H9 (cell line): ENCODE measurements around the gene MT1F. TPM values are rescaled to one million over a fixed set of nuclear protein-coding genes. Genes with fewer than 3 reads are reported as not detected.
A peak's percentile ranks its signal among the peaks of the same experiment; 100 is the strongest.

Experiments
- DNase-seq: peaks from one replicate; pipeline ENCODE4 v3.0.0-alpha.2; 2017
- H2AFZ ChIP-seq: one replicate; pipeline ENCODE4 v1.6.1; 2013; ENCODE audit warnings: mild to moderate bottlenecking, low read length, control low read depth, moderate library complexity
- H2AK5ac ChIP-seq: 2 replicates; pipeline ENCODE4 v1.6.1; 2013; ENCODE audit warnings: low read length, control low read depth, mixed read lengths; ENCODE audit not compliant: insufficient read length
- H2BK120ac ChIP-seq: one replicate; pipeline ENCODE4 v1.6.1; 2013; ENCODE audit warnings: low read depth, mild to moderate bottlenecking, low read length, control low read depth, inconsistent platforms; ENCODE audit not compliant: poor library complexity, severe bottlenecking
- H2BK12ac ChIP-seq: 2 replicates; pipeline ENCODE4 v1.6.1; 2013; ENCODE audit warnings: low read length, control low read depth, mixed read lengths, low read depth; ENCODE audit not compliant: insufficient read length
- H2BK15ac ChIP-seq: 2 replicates; pipeline ENCODE4 v1.6.1; 2013; ENCODE audit warnings: low read depth, low read length, control low read depth
- H2BK20ac ChIP-seq: one replicate; pipeline ENCODE4 v1.6.1; 2013; ENCODE audit warnings: low read depth, mild to moderate bottlenecking, low read length, control low read depth, inconsistent platforms; ENCODE audit not compliant: poor library complexity, severe bottlenecking
- H2BK5ac ChIP-seq: 2 replicates; pipeline ENCODE4 v1.6.1; 2013; ENCODE audit warnings: low read length, control low read depth, mixed read lengths; ENCODE audit not compliant: insufficient read length
- H3K14ac ChIP-seq: 2 replicates; pipeline ENCODE4 v1.6.1; 2013; ENCODE audit warnings: low read length, control low read depth; ENCODE audit not compliant: insufficient read depth
- H3K18ac ChIP-seq: 2 replicates; pipeline ENCODE4 v1.6.1; 2013; ENCODE audit warnings: low read depth, mild to moderate bottlenecking, mixed read lengths, low read length, control low read depth; ENCODE audit not compliant: insufficient read length
- H3K23ac ChIP-seq: 2 replicates; pipeline ENCODE4 v1.6.1; 2013; ENCODE audit warnings: low read length, control low read depth, mixed read lengths, low read depth; ENCODE audit not compliant: insufficient read length
- H3K23me2 ChIP-seq: 2 replicates; pipeline ENCODE4 v1.6.1; 2013; ENCODE audit warnings: low read depth, mild to moderate bottlenecking, mixed read lengths, low read length, control low read depth; ENCODE audit not compliant: insufficient read length, poor library complexity, severe bottlenecking
- H3K27ac ChIP-seq: 2 replicates; pipeline ENCODE4 v1.5.1; 2013; ENCODE audit warnings: low read length, control low read depth, mixed read lengths, low read depth; ENCODE audit not compliant: insufficient read length
- H3K27me3 ChIP-seq: 2 replicates; pipeline ENCODE4 v1.6.1; 2013; ENCODE audit warnings: low read length, control low read depth, inconsistent platforms; ENCODE audit not compliant: insufficient read depth
- H3K4ac ChIP-seq: 2 replicates; pipeline ENCODE4 v1.6.1; 2013; ENCODE audit warnings: low read depth, mild to moderate bottlenecking, control low read depth, inconsistent platforms, low read length, moderate library complexity
- H3K4me1 ChIP-seq: 2 replicates; pipeline ENCODE4 v1.6.1; 2013; ENCODE audit warnings: low read length, control low read depth, inconsistent platforms; ENCODE audit not compliant: insufficient read depth
- H3K4me2 ChIP-seq: 2 replicates; pipeline ENCODE4 v1.6.1; 2013; ENCODE audit warnings: low read length, control low read depth, mixed read lengths; ENCODE audit not compliant: insufficient read length, insufficient read depth
- H3K56ac ChIP-seq: 2 replicates; pipeline ENCODE4 v1.6.1; 2013; ENCODE audit warnings: low read depth, mild to moderate bottlenecking, mixed read lengths, low read length, control low read depth; ENCODE audit not compliant: insufficient read length
- H3K79me1 ChIP-seq: 2 replicates; pipeline ENCODE4 v1.6.1; 2013; ENCODE audit warnings: low read depth, mild to moderate bottlenecking, moderate library complexity, low read length, control low read depth, inconsistent platforms; ENCODE audit not compliant: insufficient read depth, poor library complexity, severe bottlenecking
- H3K79me2 ChIP-seq: 2 replicates; pipeline ENCODE4 v1.6.1; 2013; ENCODE audit warnings: low read length, control low read depth, inconsistent platforms; ENCODE audit not compliant: insufficient read depth
- H3K9ac ChIP-seq: 2 replicates; pipeline ENCODE4 v1.6.1; 2013; ENCODE audit warnings: low read length, control low read depth, mixed read lengths; ENCODE audit not compliant: insufficient read length; ENCODE audit errors: extremely low read depth
- H3K9me3 ChIP-seq: one replicate; pipeline ENCODE4 v1.6.1; 2013; ENCODE audit warnings: low read depth, low read length, inconsistent platforms; ENCODE audit not compliant: control insufficient read depth
- H3T11ph ChIP-seq: one replicate; pipeline ENCODE4 v1.6.1; 2013; ENCODE audit warnings: mild to moderate bottlenecking, low read length, control low read depth, inconsistent platforms
- H4K20me1 ChIP-seq: one replicate; pipeline ENCODE4 v1.6.1; 2013; ENCODE audit not compliant: control insufficient read depth, insufficient read length, insufficient read depth
- H4K5ac ChIP-seq: 2 replicates; pipeline ENCODE4 v1.6.1; 2013; ENCODE audit warnings: low read depth, mild to moderate bottlenecking, mixed read lengths, low read length, control low read depth; ENCODE audit not compliant: insufficient read length
- H4K8ac ChIP-seq: replicated peaks from 2 replicates; pipeline ENCODE4 v1.6.1; 2013; ENCODE audit warnings: low read length, control low read depth, mixed read lengths, low read depth; ENCODE audit not compliant: insufficient read length
- H4K91ac ChIP-seq: 2 replicates; pipeline ENCODE4 v1.6.1; 2013; ENCODE audit warnings: low read depth, mild to moderate bottlenecking, moderate library complexity, mixed read lengths, low read length, control low read depth; ENCODE audit not compliant: insufficient read length
- H3K27ac Mint-ChIP-seq, 3 experiments: 2 replicates in 2 of 3; 3 replicates in 1 of 3; pipeline ENCODE4 v1.8.0; 2020 to 2021; ENCODE audit warnings: mixed read lengths in 3 of 3, mild to moderate bottlenecking in 1 of 3, moderate library complexity in 1 of 3
- H3K27me3 Mint-ChIP-seq: 2 replicates; pipeline ENCODE4 v1.8.0; 2021; ENCODE audit warnings: low read depth, mild to moderate bottlenecking, moderate library complexity, mixed read lengths
- H3K36me3 Mint-ChIP-seq, 3 experiments: 2 replicates in 2 of 3; 3 replicates in 1 of 3; pipeline ENCODE4 v1.8.0; 2020 to 2021; ENCODE audit warnings: low read depth in 3 of 3, mixed read lengths in 3 of 3; ENCODE audit not compliant: insufficient read depth in 1 of 3
- H3K4me1 Mint-ChIP-seq, 2 experiments: 2 replicates each; pipeline ENCODE4 v1.8.0; 2020; ENCODE audit warnings: mixed read lengths in 2 of 2
- H3K4me3 Mint-ChIP-seq, 2 experiments: 2 replicates in 1 of 2; 3 replicates in 1 of 2; pipeline ENCODE4 v1.8.0; 2020 to 2021; ENCODE audit warnings: mild to moderate bottlenecking in 2 of 2, mixed read lengths in 2 of 2, moderate library complexity in 1 of 2
- H3K9me3 Mint-ChIP-seq, 2 experiments: 2 replicates in 1 of 2; 3 replicates in 1 of 2; pipeline ENCODE4 v1.8.0; 2020; ENCODE audit warnings: mild to moderate bottlenecking in 2 of 2, mixed read lengths in 2 of 2, moderate library complexity in 1 of 2
- WGBS: extraction: QIAGEN DNeasy Blood & Tissue Kit; methylation state at CpG from one replicate; pipeline ENCODE4 v1.1.7; 2013; ENCODE audit warnings: missing lambda C conversion rate, low lambda C conversion rate, mixed read lengths; ENCODE audit not compliant: insufficient read length; ENCODE audit errors: extremely low coverage; 5-methylcytosine and 5-hydroxymethylcytosine counted together
- total RNA-seq: library from RNA; stranded (reverse); gene quantifications from 2 replicates; pipeline ENCODE4 v1.2.1, GENCODE V29; 2021
- TF ChIP-seq, protein P1 (sequence below): fragments of 200-600 bp; sonication (generic); conservative IDR thresholded peaks from 3 replicates; pipeline ENCODE4 v1.8.0; 2021; ENCODE audit warnings: antibody characterized with exemption, mild to moderate bottlenecking

Gene MT1F
- total RNA-seq, 1 experiment from 2014 or later, result 26.1 TPM

DNA sequence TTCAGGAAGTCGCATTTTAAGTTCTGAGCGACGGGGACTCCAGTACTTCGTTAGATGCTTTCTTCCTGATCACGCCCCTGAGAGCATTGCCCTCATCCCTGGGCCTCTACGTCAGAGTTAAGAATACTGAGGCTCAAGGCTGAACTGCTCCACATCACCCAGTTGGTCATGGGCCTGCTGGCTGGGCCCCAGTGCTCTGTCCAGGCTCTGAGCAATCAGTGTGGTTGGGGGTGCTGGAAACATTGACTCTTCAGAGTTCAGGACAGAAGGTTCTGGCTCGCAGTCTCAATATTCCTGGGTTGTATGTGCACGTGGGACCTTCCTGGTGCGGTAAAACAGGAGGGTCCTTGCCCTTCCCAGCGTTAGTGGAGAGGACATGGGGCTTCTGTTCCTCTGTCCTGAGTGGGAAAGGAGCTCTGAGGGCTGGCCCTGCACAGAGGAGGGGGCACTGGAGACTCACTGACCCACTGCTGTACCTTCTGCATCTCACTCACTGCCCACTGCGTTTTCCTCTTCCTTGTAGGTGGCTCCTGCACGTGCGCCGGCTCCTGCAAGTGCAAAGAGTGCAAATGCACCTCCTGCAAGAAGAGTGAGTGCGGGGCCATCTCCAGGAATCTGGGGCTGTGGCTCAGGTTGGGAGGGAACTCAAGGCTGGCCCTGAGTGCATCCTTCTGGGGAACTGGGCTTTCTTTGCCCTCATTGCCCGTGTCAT, 31.7 kb upstream of the MT1F start:
- H2BK15ac ChIP-seq, result no peak overlapping the region
- no peaks in the 10 kb centered on the region for H4K20me1 ChIP-seq
- H2BK120ac ChIP-seq, result no peak overlapping the region
- H3K23ac ChIP-seq, result no peak overlapping the region
- H2BK20ac ChIP-seq, result no peak overlapping the region
- H3K27me3 Mint-ChIP-seq, result peaks cover 94% of the 10 kb centered on the region
- no peak overlapping the region for H4K5ac ChIP-seq
- H2BK5ac ChIP-seq, result no peak overlapping the region
- no peak overlapping the region for H3K56ac ChIP-seq
- H3K18ac ChIP-seq, result no peak overlapping the region
- no peak overlapping the region for H2AK5ac ChIP-seq
- H2AFZ ChIP-seq, result peak overlapping the region; percentile 9
- H2BK12ac ChIP-seq, result no peak overlapping the region
- no peak overlapping the region for H4K91ac ChIP-seq
- H3K27me3 ChIP-seq, result peaks cover 62% of the 10 kb centered on the region
- no peak overlapping the region for H3K9ac ChIP-seq
- no peak overlapping the region for H3K27ac ChIP-seq
- TF ChIP-seq, protein P1, sequence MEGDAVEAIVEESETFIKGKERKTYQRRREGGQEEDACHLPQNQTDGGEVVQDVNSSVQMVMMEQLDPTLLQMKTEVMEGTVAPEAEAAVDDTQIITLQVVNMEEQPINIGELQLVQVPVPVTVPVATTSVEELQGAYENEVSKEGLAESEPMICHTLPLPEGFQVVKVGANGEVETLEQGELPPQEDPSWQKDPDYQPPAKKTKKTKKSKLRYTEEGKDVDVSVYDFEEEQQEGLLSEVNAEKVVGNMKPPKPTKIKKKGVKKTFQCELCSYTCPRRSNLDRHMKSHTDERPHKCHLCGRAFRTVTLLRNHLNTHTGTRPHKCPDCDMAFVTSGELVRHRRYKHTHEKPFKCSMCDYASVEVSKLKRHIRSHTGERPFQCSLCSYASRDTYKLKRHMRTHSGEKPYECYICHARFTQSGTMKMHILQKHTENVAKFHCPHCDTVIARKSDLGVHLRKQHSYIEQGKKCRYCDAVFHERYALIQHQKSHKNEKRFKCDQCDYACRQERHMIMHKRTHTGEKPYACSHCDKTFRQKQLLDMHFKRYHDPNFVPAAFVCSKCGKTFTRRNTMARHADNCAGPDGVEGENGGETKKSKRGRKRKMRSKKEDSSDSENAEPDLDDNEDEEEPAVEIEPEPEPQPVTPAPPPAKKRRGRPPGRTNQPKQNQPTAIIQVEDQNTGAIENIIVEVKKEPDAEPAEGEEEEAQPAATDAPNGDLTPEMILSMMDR, result no peak
- peaks cover 39 to 45% of the 10 kb centered on the region in 2 experiments for H3K4me1 Mint-ChIP-seq
- peak overlapping the region; percentile 71 for H3K4me2 ChIP-seq
- H3K14ac ChIP-seq, result no peak overlapping the region; the same call in 1 of the 2 replicates
- H3K36me3 Mint-ChIP-seq, result peaks cover 4 to 8% (median 5%) of the 10 kb centered on the region in 3 experiments; a peak in 6 of 7 replicates
- WGBS, result no CpG with 5 or more reads among the region's 16 CpGs
- H3K4me3 Mint-ChIP-seq, result peak overlapping the region; percentile 57 to 83
- H3K23me2 ChIP-seq, result peaks cover 9% of the 10 kb centered on the region
- no peak for DNase-seq
- peaks cover 3 to 14% of the 10 kb centered on the region in 2 experiments; a peak in 3 of 5 replicates for H3K9me3 Mint-ChIP-seq
- H3K4ac ChIP-seq, result no peak overlapping the region
- no peaks in the 10 kb centered on the region for H3K79me1 ChIP-seq
- no peak overlapping the region for H3K27ac Mint-ChIP-seq
- no peak overlapping the region for H4K8ac ChIP-seq
- no peak overlapping the region for H3T11ph ChIP-seq
- no peaks in the 10 kb centered on the region; the same call in 1 of the 2 replicates for H3K4me1 ChIP-seq
- H3K9me3 ChIP-seq, result peaks cover 6% of the 10 kb centered on the region
- H3K79me2 ChIP-seq, result no peaks in the 10 kb centered on the region
